ENCODE data around the gene CCR7.

DNA sequence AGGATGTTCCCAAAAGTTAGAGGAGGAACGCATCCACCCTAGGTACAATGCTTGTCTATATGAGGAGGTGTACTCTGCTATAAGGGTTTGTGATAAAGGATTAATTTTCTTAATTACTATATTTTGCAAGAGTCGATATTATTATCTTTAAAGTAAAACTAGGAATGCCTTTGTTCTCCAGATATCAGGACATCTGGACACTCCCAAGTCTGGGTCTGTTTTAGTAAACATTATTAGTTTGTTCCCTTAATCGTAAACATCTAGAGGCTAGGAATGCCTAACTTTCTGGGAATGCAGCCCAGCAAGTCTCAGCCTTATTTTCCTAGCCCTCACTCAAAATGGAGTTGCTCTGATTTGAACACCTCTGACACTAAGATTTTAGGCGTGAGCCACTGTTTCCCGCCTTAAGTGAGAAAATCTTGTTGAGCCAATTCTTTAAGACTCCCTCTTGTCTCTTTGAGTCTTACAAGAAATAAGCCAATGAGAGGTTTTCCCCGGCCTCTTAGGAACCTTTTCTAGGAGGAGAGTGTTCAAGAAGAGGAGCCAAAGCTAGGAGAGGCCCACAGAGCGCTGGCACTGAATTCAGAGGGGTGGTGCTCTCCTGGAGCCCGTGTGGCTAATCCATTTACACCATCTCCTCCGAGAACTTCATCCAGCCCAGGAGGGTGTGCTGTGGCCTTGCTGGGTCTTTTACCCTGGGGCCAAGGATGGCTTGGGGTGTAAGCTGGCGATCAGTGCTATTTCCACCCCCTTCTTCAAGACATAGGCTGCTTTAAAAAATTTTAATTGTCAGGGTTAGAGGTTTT, 41.5 kb upstream of the CCR7 start:
- no peak for TF ChIP-seq EZH2 (IDR thresholded peaks at IDR 0.05; ENCODE audit: insufficient read depth, low read length)
- TF ChIP-seq, protein P1, sequence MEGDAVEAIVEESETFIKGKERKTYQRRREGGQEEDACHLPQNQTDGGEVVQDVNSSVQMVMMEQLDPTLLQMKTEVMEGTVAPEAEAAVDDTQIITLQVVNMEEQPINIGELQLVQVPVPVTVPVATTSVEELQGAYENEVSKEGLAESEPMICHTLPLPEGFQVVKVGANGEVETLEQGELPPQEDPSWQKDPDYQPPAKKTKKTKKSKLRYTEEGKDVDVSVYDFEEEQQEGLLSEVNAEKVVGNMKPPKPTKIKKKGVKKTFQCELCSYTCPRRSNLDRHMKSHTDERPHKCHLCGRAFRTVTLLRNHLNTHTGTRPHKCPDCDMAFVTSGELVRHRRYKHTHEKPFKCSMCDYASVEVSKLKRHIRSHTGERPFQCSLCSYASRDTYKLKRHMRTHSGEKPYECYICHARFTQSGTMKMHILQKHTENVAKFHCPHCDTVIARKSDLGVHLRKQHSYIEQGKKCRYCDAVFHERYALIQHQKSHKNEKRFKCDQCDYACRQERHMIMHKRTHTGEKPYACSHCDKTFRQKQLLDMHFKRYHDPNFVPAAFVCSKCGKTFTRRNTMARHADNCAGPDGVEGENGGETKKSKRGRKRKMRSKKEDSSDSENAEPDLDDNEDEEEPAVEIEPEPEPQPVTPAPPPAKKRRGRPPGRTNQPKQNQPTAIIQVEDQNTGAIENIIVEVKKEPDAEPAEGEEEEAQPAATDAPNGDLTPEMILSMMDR (IDR thresholded peaks at IDR 0.05; ENCODE audit: insufficient read depth, low read depth, low read length) = no peak

Data from astrocyte (in vitro differentiated cells and primary cell).